HuH-7 (cell line): ENCODE measurements around the gene FAM120B.
A peak's percentile ranks its signal among the peaks of the same experiment; 100 is the strongest.

Source experiments
- DNase-seq: peaks from one replicate; pipeline ENCODE4 v3.0.0; 2011; ENCODE audit warnings: low spot score

Gene FAM120B

GRCh38 chr6:170286246-170286933, 20.2 kb upstream of the FAM120B start:
- DNase-seq = no peak

GRCh38 chr6:170286934-170287265, 19.7 kb upstream of the FAM120B start:
- no peak for DNase-seq

- DNase-seq = no peak
Measured at GRCh38 chr6:170287371-170287876, 19.1 kb upstream of the FAM120B start.

- DNase-seq = no peak
Measured at GRCh38 chr6:170288091-170288631, 18.4 kb upstream of the FAM120B start.

GRCh38 chr6:170288852-170289179, 17.7 kb upstream of the FAM120B start:
- no peak for DNase-seq

GRCh38 chr6:170289180-170289931, 17.2 kb upstream of the FAM120B start:
- DNase-seq = no peak

- no peak for DNase-seq
Measured at GRCh38 chr6:170289951-170290295, 16.6 kb upstream of the FAM120B start.

GRCh38 chr6:170290296-170291128, 16.0 kb upstream of the FAM120B start, which contains the start of gene DLL1:
Gene DLL1, minus strand, starts transcription at chr6:170291078. Its CDS starts 939 bp downstream, at chr6:170290139.
- no peak for DNase-seq

- DNase-seq = no peak
Measured at GRCh38 chr6:170291271-170292110, 15.1 kb upstream of the FAM120B start.

- DNase-seq = no peak
Measured at GRCh38 chr6:170292111-170292406, 14.5 kb upstream of the FAM120B start.

GRCh38 chr6:170292407-170293158, 14.0 kb upstream of the FAM120B start:
- DNase-seq = peak; percentile 79

GRCh38 chr6:170293341-170294231, 13.0 kb upstream of the FAM120B start:
- no peak for DNase-seq

GRCh38 chr6:170294298-170294730, 12.2 kb upstream of the FAM120B start:
- no peak for DNase-seq

- no peak for DNase-seq
Measured at GRCh38 chr6:170294813-170295509, 11.6 kb upstream of the FAM120B start.

- DNase-seq = peak; percentile 74
Measured at GRCh38 chr6:170295510-170296422, 10.8 kb upstream of the FAM120B start.

GRCh38 chr6:170296423-170296745, 10.2 kb upstream of the FAM120B start:
- DNase-seq = no peak

- DNase-seq = no peak
Measured at GRCh38 chr6:170296746-170297575, 9.6 kb upstream of the FAM120B start.
